HG02970 (cell line): ENCODE results near the gene DNAH14.
"Not testable (repeated sequence)": the region's sequence is repeated elsewhere in the genome, so short reads cannot be mapped to it uniquely, and the experiment has no call there.

Experiments used
- ATAC-seq: cut with Tn5 transposase; IDR thresholded peaks from one replicate; pipeline ENCODE4 v1.9.1; 2021; ENCODE audit warnings: mild to moderate bottlenecking, moderate library complexity, moderate number of reproducible peaks; ENCODE audit not compliant: unreplicated experiment, low FRiP score

Gene DNAH14

DNA sequence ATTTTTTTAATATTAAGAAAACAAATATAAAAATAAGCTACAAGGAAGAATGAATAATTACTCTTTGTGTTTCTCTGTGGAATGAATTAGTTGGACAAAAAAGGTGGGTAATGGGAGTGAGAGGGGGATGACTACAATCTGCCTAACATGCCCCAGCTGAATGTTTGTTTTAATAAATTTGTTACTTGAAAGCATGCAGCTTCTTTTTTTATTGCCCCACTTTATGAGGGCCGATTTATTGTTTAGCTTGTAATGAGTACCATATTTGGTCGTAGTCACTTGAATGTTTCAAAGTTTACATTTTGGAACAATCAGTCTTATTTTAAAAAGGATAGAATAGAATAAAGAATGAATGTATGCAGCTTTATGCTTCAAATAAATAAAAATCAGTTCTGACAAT is 301.0 kb downstream of the DNAH14 start:
- ATAC-seq, result no peak

DNA sequence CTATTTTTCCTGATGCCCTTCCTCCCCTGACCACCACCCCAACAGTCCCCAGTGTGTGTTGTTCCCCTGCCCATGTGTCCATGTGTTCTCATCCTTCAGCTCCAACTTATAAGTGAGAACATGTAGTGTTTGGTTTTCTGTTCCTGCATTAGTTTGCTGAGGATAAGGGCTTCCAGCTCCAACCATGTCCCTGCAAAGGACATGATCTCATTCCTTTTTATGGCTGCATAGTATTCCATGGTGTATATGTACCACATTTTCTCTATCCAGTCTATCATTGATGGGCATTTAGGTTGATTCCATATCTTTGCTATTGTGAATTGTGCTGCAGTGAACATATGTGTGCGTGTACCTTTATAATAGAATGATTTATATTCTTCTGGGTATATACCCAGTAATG is 303.5 kb downstream of the DNAH14 start:
- ATAC-seq, result not testable (repeated sequence)

DNA sequence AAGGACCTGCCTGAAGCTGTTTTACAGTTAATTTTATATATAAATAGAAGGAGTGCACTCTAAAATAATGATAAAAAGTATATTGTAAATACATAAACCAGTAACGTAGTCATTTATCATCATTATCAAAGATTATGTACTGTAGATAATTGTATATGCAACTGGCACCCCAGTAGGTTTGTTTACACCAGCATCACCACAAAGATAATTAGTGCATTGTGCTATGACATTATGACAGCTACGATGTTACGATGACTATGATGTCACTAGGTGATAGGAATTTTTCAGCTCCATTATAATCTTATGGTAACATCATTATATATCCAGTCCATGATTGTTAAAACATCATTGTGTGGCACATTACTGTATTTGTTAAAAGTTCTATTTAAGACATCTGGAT is 313.1 kb downstream of the DNAH14 start:
- ATAC-seq, result no peak

DNA sequence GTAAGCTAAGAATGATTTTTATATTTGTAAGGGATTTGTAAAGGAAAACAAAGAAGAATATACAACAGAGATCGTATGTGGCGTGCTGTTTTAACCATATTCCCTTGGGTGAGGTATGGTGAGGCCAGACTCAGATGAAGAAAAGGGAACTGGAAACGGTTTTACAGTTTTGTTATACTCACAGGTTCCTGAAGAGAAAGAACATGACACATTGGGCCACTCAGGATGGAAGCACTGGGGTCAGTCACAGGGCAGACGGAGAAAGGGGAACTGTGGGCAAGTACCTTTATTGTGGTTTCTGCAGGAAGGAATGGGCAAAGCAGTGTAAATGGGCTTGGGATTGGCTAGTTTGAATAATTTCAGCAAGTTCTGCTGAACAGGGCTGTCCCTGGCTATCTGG is 321.0 kb downstream of the DNAH14 start:
- ATAC-seq, result peak; percentile 92

DNA sequence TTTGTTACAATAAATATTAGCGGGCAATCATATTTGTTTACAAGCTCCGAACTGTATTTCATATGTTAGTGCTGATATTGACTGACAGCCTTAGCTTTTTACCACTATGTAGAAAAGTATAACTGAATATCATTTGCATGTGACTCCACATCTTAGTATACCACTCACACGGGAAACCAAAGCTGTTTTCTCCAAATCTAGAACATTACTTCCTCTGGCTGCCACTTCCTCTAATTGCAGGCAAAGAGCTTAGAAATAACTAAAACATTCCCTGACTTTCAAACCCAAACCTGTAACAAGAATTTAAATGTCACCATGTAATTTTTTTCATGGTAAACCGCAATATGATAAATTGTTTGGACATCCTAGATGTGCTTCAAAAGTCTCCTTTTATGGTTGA is 323.7 kb downstream of the DNAH14 start:
- no peak for ATAC-seq

DNA sequence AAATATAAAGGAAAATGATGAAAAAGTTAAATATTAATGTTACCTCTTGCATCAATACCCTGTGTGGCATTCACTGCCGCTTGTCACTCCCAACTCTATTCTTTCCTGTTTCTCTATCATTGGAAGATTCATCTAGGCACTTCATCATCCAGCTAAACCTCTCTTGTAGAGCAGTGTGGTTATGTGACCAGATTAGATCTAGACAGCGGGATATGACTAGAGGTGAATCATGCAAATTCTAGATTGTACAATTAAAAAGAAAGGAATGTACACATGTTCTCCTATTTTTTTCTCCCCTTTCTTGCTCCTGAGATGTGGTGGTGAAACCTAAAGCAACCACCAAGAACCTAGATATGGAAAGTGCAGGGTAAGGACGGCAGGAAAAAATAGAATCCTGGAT is 324.3 kb downstream of the DNAH14 start:
- ATAC-seq, result no peak

DNA sequence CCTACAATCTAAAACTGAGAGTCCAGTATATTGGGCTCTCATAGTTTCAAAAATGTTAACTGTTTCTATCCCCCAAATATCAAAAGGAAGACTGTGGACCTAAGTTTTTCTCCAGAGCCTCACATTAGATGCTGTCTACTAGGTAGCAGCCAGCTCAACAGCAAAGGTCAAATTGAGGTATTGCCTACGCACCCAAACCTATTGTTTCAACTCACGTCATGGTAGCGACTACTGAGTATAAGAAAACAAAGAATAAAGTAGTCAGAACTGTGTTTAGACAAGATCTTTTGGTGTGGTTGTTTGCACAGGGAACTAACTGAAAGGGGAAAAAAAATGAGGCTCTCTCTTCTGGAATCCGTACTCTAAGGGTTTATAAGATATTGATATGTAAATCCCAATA is 325.2 kb downstream of the DNAH14 start:
- ATAC-seq, result no peak

DNA sequence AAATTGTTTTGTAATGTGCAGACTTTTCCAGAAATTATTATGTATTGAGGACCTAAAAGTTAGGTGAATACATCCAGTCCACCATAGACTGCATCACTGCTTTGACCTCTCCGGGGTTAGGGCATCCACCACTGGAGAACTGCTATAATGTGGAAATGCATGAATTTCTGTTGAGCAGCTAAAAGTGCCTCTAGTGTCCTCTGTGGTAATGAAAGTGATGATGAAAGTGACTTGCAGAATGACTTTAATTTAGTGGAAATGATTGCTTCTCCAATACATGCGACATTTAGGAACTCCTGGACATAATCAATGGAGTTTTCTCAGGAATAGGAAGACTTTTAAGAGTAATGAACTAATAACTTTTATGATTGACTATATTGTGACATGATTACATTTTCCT is 327.6 kb downstream of the DNAH14 start:
- no peak for ATAC-seq

DNA sequence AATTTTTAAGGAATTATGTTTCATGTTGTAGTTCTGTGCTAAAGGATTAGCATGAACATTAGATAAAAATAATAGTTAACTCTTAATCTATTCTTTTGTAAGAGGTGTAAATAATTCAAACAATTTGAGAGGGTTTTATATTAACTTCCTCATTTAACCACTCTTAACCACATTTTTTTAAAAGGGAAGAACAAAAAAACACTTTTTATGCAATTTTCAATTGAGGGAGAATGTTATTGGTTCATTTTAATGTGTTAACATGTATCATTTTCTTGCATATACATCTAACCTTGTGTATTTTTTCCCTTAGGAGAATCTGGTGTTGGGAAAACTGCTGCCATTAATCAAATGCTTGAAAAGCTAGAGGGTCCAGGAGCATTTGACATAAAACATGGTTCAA is 329.3 kb downstream of the DNAH14 start:
- ATAC-seq, result no peak

DNA sequence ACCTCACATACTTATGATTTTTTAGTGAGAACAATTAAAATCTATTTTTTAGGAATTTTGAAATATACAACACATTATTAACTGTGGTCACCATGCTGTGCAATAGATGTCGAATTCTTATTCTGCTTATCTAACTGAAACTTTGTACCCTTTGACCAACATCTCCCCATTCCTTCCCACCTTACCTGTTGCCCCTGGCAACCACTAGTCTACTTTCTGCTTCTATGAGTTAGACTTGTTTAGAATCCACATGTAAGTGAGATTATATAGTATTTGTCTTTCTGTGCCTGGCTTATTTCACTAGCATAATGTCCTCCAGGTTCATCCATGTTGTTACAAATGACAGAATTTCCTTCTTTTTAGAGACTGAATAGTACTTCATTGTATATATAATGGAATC is 330.1 kb downstream of the DNAH14 start:
- no peak for ATAC-seq

DNA sequence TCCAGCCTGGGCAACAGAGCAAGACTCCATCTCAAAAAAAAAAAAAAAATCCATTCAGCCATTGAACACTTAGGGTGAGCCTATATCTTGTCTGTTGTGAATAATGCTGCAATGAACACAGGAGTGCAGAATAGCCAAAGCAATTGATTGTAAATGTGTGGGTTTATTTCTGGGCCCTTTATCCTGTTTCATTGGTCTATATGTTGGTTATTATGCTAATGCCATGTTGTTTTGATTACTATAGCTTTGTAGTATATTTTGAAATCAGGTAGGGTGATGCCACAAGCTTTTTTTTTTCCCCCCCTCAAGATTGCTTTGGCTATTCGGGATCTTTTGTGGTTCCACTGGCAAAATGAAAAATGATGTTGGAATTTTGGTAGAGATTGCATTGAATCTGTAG is 330.8 kb downstream of the DNAH14 start:
- no peak for ATAC-seq

DNA sequence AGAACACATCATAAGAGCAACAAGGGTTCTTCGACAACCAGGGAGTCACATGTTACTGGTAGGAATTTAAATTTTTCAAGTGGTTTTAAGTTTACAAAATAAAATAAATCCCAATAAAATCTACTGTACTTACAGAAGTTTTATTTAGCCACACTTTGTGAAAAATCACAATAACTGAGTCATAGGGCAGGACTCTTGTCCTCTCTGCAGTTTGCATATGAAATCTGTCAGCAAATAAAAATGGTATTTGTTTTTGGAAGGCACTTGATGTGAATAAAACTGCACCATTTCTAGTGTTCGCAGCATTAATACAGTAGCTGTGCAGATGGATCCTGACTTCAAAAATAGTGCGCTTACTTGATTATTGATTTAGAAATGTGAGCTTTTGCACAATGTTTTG is 348.0 kb downstream of the DNAH14 start:
- no peak for ATAC-seq

DNA sequence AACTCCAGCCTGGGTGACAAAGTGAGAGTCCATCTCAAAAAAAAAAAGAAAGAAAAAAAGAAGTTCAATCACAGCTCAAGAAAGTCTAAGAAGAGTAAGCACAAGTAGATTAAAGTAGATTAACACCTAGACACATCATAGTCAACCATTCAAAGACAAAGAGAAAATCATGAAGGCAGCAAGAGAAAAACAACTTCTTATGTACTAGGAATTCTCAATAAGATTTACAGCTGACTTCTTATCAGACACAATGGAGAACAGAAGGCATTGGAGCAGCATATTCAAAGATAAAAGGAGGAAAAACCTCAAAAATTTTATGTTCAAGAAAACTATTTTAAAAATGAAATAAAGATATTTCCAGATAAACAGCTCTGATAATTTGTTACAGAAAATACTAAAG is 351.1 kb downstream of the DNAH14 start:
- no peak for ATAC-seq

DNA sequence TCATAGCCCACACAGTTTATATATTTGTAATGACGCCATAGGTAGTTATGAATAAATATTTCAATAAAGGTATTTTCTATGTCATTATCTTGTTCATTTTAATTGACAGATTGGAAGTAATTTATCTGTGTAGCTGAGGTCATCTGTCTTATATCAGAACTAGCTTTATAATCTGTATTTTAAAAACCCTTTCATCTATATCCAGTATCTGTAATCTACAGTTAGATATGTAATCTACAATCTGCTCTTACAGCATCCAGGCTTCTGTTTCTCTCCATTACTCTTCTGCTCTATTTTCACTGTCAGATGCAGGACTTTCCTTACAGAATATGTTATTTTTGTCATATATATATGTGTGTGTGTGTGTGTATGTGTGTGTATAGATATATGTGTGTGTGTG is 360.8 kb downstream of the DNAH14 start:
- no peak for ATAC-seq

DNA sequence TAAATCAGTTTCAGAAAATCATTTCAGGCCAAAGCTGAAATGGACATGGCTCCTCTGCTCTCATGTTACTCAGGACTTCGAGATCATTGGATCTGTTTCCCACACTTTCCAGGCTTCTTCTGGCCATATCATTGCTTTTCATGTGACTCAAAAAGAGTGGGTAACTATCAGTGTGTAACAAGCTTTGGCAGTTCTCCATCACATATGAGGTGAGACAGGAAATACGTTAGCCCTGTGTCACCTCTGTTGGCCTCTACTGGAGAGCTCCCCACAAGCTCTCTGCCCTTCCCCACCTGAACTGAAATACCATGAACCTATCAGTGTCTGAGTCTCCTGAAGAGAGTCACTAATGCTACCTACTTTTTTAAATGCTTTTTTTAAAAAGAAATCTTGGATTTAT is 370.1 kb downstream of the DNAH14 start:
- ATAC-seq, result no peak

DNA sequence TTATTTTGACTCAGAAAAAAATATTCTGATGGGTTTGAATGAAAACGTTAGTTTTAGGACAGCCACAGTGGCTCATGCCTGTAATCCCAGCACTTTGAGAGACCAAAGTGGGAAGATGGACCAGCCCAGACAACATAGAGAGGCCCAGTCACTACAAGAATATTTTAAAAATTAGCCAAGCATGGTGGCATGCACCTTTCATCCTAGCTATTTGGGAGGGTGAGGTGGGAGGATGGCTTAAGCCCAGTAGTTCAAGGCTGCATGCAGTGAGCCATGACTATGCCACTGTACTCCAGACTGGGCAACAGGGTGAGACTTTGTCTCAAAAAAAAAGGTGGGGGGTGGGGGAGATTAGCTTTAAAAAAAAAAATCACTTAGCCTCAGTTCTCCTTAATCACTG is 370.9 kb downstream of the DNAH14 start:
- ATAC-seq, result no peak

DNA sequence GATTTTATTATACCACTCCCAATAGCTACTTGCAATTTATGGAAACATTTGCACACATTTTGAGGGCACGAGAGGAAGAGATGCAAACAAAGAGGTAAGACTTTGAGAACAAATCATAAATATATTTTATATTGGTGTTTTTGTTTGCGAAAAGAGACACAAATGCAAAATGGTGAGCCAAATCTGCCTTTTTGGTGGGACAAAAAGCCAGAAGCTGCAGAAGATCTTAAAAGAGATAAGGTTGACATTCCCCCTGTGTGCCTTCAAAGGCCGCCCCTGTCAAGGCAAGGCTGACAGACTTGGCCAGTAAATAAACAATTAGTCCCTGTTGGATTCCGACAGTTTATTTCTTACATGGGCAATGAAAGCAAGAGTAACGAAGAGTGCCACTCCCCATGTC is 375.5 kb downstream of the DNAH14 start:
- ATAC-seq, result no peak

DNA sequence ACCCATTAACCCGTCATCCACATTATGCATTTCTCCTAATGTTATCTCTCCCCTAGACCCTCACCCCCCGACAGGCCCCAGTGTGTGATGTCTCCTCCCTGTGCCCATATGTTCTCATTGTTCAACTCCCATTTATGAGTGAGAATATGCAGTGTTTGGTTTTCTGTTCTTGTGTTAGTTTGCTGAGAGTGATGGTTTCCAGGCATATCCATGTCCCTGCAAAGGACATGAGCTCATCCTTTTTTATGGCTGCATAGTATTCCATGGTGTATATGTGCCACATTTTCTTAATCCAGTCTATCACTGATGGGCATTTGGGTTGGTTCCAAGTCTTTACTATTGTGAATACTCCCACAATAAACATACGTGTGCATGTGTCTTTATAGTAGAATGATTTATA is 381.1 kb downstream of the DNAH14 start:
- ATAC-seq, result not testable (repeated sequence)

DNA sequence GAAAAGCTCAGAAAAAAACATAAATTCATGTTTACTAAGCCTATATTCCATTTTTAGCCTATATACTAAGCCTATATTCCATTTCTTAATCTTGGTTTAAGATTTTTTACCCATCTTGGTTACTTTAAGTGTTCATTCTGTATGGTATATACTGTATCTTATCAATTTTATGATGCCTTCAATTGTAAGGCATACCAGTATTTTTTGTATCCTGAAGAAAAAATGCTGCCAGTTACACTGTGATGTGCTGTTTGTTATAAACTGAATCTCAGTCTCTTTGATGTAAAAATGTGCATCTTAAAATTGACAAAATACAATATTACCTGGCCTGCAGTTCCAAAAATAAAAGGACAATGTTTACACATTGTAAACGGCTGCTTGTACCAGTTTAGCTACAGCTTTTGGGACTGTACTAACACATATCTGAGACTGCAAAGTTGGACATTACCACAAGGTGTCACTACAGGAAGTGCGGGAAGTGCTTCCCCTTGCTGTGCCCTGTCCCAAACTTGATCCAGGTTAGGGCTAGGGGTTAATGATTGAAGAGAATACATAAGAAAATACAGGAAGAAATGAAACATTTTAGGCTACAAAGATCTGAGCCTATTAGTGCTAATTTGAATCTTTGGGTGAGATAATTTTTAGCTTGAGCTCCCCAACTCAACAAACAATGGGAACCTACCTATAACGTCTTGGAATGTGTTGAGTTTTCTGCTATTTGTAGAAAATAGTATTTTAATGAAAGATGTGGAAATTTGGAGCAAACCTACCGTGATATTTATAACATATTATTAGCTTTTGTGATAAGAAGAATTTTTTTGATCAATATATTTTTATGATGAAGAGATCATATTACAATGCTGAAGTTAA is 389.5 kb downstream of the DNAH14 start:
- peak; percentile 67 for ATAC-seq

DNA sequence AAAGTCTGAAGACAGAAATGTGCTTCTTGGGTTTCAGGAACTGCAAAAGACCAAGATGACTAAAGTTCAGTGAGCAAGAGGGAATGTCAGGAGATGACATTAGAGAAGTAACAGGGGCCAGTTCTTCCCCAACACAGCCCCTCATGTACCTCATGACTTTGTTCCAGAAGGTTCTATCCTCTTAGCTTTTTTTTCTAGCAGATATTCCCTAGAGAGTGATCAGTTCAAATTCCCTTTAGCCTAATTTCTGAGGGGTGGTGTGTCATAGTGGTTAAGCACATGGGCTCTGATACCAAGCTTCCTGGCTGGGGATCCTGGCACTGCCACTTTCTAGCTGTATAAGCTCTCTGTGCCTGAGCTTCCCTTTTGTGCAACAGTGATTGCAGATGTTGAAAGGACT is 390.4 kb downstream of the DNAH14 start:
- no peak for ATAC-seq

DNA sequence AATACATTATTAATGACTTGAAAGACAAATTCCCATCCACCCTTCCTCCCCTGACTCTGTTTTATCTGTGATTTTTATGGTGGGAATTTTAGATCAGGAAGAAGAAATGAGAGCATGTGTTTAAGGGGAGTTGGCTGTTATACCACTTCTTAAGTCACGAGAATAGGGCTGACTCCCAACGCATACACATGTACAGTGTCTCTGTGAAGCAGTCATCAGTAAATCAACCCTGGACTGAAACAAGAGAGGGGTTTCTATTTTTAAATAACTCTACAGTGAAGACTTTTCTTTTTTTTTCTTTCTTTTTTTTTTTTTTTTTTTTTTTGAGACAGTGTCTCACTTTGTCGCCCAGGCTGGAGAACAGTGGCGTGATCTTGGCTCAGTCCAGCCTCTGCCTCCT is 392.3 kb downstream of the DNAH14 start:
- ATAC-seq, result no peak

DNA sequence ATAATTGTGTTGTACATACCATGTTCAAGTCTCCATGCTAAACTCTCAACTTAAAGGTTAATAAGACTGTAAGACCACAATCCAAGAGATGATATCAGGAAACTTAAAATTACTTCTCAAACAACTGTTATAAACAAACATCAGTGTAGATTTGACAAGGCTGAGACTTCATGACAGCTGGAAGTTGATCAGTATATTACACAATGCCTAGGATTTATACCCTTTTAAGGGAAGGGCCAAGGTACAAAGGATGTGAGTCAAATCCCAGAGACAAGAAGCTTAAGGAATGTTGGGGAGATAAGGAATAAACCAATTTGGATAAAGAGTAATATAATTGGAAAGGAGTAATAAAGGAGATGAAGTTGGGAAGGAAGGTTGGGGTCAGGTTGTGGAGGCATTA is 399.6 kb downstream of the DNAH14 start:
- no peak for ATAC-seq

DNA sequence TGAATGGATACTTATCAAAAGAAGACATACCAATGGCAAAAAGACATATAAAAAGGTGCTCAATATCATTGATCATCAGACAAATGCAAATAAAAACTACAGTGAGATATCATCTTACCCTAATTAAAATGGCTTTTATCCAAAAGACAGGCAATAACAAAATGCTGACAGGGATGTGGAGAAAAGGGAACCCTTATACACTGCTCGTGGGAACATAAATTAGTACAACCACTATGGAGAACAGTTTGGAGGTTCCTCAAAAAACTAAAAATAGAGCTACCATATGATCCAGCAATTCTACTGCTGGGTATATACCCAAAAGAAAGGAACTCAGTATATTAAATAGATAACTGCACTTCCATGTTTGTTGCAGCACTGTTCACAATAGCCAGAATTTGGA is 400.5 kb downstream of the DNAH14 start:
- not testable (repeated sequence) for ATAC-seq
